HEK293T (cell line): ENCODE measurements around the gene PRR5.

Experiments used
- FOXA1 ChIP-seq: fragments of 450-650 bp; IDR thresholded peaks from 2 replicates; pipeline ENCODE4 v1.6.1; 2016; ENCODE audit warnings: mild to moderate bottlenecking
- L3MBTL2 ChIP-seq: fragments of 450-650 bp; conservative IDR thresholded peaks from 2 replicates; pipeline ENCODE4 v1.6.1; 2016; ENCODE audit warnings: mild to moderate bottlenecking

DNA sequence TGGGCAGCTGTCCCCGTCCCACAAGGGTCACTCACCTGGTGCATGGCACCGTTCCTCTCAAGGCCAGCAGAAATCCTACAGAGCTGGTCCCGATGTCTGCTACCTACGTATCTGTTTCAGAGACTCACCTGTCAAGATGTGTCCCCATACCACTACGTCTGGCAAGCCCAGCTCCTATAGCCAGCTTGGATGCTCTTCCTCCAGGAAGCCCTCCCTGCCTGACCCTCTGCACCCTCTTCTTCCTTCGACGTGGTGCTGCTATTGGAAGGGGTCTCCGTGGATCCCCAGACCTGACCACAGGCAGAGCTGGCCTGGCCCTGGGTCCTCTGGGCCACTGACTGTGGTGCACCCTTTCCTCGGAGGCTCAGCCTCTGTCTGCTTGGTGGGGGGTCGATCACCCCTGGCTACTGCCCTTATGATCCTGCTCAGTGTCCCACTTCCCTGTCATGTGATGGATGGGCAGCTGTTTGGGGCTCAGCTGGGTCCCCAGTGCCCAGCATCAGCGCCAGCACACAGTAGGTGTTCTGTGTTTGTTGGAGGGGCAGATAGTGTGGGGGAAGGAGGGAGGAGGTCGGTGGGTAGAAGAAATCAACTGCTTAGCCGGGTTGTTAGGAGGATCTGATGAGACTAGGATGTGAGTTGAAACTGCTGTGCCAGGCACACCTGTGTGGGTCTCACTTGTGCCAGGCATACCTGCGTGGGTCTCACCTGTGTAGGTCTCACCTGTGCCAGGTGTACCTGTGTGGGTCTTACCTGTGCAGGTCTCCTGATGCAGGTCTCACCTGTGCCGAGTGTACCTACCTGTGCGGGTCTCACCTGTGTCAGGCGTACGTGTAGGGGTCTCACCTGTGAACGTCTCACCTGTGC, 28.7 kb downstream of the PRR5 start:
- TF ChIP-seq FOXA1 (no peak), L3MBTL2 (no peak)
